HEK293 (cell line): ENCODE measurements around the gene FLACC1.
A peak's percentile ranks its signal among the peaks of the same experiment; 100 is the strongest.

Experiments
- CTCF ChIA-PET: fragments of 350-600 bp; formaldehyde crosslinking; extraction: SDS; loops from one replicate; lab custom pipeline; 2021; ENCODE audit warnings: antibody characterized with exemption; lab: Yijun Ruan, JAX
- POLR2A ChIA-PET: fragments of 300-600 bp; formaldehyde crosslinking; extraction: SDS; loops from one replicate; lab custom pipeline; 2020; ENCODE audit warnings: antibody characterized with exemption, inconsistent platforms; lab: Yijun Ruan, JAX
- H3K27ac ChIP-seq: fragments of 200-500 bp; sonication (Bioruptor generic); 2 replicates; pipeline ENCODE4 v1.5.1; 2014; ENCODE audit warnings: low read depth, low read length, control low read depth, inconsistent platforms; ENCODE audit errors: extremely low read depth
- H3K36me3 ChIP-seq, 2 experiments: fragments of 200-500 bp in 1 of 2; sonication (Bioruptor generic) in 1 of 2; 1 replicate in 1 of 2; 2 replicates in 1 of 2; pipeline ENCODE4 v1.5.1; 2014 to 2017; ENCODE audit warnings: inconsistent platforms in 2 of 2, low read length in 2 of 2; ENCODE audit not compliant: control insufficient read depth in 2 of 2, insufficient read depth in 1 of 2
- H3K4me1 ChIP-seq: fragments of 200-500 bp; sonication (Bioruptor generic); 2 replicates; pipeline ENCODE4 v1.5.1; 2014; ENCODE audit warnings: mild to moderate bottlenecking, low read length, inconsistent platforms; ENCODE audit not compliant: control insufficient read depth, insufficient read depth
- H3K4me3 ChIP-seq: 2 replicates; pipeline ENCODE4 v1.5.1; 2011; ENCODE audit warnings: low read depth, mild to moderate bottlenecking, control low read depth, low read length, moderate library complexity
- H3K9me3 ChIP-seq: fragments of 200-500 bp; sonication (Bioruptor generic); 2 replicates; pipeline ENCODE4 v1.5.1; 2014; ENCODE audit warnings: low read depth, low read length, inconsistent platforms; ENCODE audit not compliant: control insufficient read depth, insufficient read depth
- IKZF3 ChIP-seq: fragments of 450-650 bp; IDR thresholded peaks from 2 replicates; pipeline ENCODE4 v1.5.0; 2018; ENCODE audit warnings: missing biosample characterization, mild to moderate bottlenecking, missing genetic modification characterization, moderate library complexity
- KLF1 ChIP-seq: fragments of 450-650 bp; formaldehyde crosslinking; IDR thresholded peaks from 2 replicates; pipeline ENCODE4 v1.5.1; 2016; ENCODE audit warnings: missing biosample characterization, missing genetic modification characterization
- KLF7 ChIP-seq: fragments of 450-650 bp; formaldehyde crosslinking; IDR thresholded peaks from 2 replicates; pipeline ENCODE4 v1.5.1; 2016; ENCODE audit warnings: missing biosample characterization, missing genetic modification characterization, borderline replicate concordance
- MZF1 ChIP-seq: fragments of 450-650 bp; formaldehyde crosslinking; IDR thresholded peaks from 2 replicates; pipeline ENCODE4 v1.5.1; 2017; ENCODE audit warnings: missing biosample characterization, missing genetic modification characterization, borderline replicate concordance
- PRDM6 ChIP-seq: fragments of 450-650 bp; formaldehyde crosslinking; IDR thresholded peaks from 2 replicates; pipeline ENCODE4 v1.5.1; 2017; ENCODE audit warnings: missing biosample characterization, missing genetic modification characterization
- SCRT1 ChIP-seq: fragments of 450-650 bp; formaldehyde crosslinking; IDR thresholded peaks from 2 replicates; pipeline ENCODE4 v1.5.1; 2016; ENCODE audit warnings: missing biosample characterization, missing genetic modification characterization, borderline replicate concordance
- SCRT2 ChIP-seq: fragments of 450-650 bp; formaldehyde crosslinking; IDR thresholded peaks from 2 replicates; pipeline ENCODE4 v1.5.1; 2016; ENCODE audit warnings: missing biosample characterization, missing genetic modification characterization
- TCF7L2 ChIP-seq: IDR thresholded peaks from 2 replicates; pipeline ENCODE4 v1.6.1; 2011; ENCODE audit warnings: low read depth, mild to moderate bottlenecking, inconsistent platforms, low read length, moderate library complexity, borderline replicate concordance
- ZBTB17 ChIP-seq: fragments of 450-650 bp; formaldehyde crosslinking; IDR thresholded peaks from 2 replicates; pipeline ENCODE4 v1.5.1; 2016; ENCODE audit warnings: missing biosample characterization, missing genetic modification characterization
- ZBTB48 ChIP-seq: fragments of 450-650 bp; formaldehyde crosslinking; IDR thresholded peaks from 2 replicates; pipeline ENCODE4 v1.5.1; 2016; ENCODE audit warnings: missing biosample characterization, missing genetic modification characterization
- ZNF140 ChIP-seq: fragments of 450-650 bp; formaldehyde crosslinking; IDR thresholded peaks from 2 replicates; pipeline ENCODE4 v1.5.1; 2016; ENCODE audit warnings: missing biosample characterization, missing genetic modification characterization
- ZNF214 ChIP-seq: fragments of 450-650 bp; formaldehyde crosslinking; IDR thresholded peaks from 2 replicates; pipeline ENCODE4 v1.5.1; 2017; ENCODE audit warnings: missing biosample characterization, mild to moderate bottlenecking, missing genetic modification characterization, borderline replicate concordance
- ZNF239 ChIP-seq: fragments of 450-650 bp; formaldehyde crosslinking; IDR thresholded peaks from 2 replicates; pipeline ENCODE4 v1.5.1; 2016; ENCODE audit warnings: missing biosample characterization, missing genetic modification characterization
- ZNF335 ChIP-seq: fragments of 450-650 bp; formaldehyde crosslinking; conservative IDR thresholded peaks from 2 replicates; pipeline ENCODE4 v1.5.1; 2016; ENCODE audit warnings: missing biosample characterization, missing genetic modification characterization
- ZNF398 ChIP-seq: fragments of 450-650 bp; formaldehyde crosslinking; IDR thresholded peaks from 2 replicates; pipeline ENCODE4 v1.5.1; 2017; ENCODE audit warnings: missing biosample characterization, missing genetic modification characterization
- ZNF423 ChIP-seq: fragments of 450-650 bp; formaldehyde crosslinking; IDR thresholded peaks from 2 replicates; pipeline ENCODE4 v1.5.1; 2016; ENCODE audit warnings: missing biosample characterization, missing genetic modification characterization
- ZNF549 ChIP-seq: fragments of 450-650 bp; IDR thresholded peaks from 2 replicates; pipeline ENCODE4 v1.5.1; 2018; ENCODE audit warnings: missing biosample characterization, missing genetic modification characterization, mild to moderate bottlenecking, inconsistent platforms, moderate library complexity
- ZNF596 ChIP-seq: fragments of 450-650 bp; IDR thresholded peaks from 2 replicates; pipeline ENCODE4 v1.5.0; 2018; ENCODE audit warnings: missing biosample characterization, mild to moderate bottlenecking, missing genetic modification characterization, moderate library complexity
- ZNF623 ChIP-seq: fragments of 450-650 bp; formaldehyde crosslinking; IDR thresholded peaks from 2 replicates; pipeline ENCODE4 v1.5.1; 2016; ENCODE audit warnings: missing biosample characterization, missing genetic modification characterization
- TF ChIP-seq, protein P1 (sequence below): fragments of 450-650 bp; formaldehyde crosslinking; IDR thresholded peaks from 2 replicates; pipeline ENCODE4 v1.5.1; 2016; ENCODE audit warnings: missing biosample characterization, missing genetic modification characterization
- TF ChIP-seq, protein P2 (sequence below): fragments of 450-650 bp; formaldehyde crosslinking; IDR thresholded peaks from 2 replicates; pipeline ENCODE4 v1.5.1; 2016; ENCODE audit warnings: missing biosample characterization, missing genetic modification characterization

The FLACC1 gene

DNA sequence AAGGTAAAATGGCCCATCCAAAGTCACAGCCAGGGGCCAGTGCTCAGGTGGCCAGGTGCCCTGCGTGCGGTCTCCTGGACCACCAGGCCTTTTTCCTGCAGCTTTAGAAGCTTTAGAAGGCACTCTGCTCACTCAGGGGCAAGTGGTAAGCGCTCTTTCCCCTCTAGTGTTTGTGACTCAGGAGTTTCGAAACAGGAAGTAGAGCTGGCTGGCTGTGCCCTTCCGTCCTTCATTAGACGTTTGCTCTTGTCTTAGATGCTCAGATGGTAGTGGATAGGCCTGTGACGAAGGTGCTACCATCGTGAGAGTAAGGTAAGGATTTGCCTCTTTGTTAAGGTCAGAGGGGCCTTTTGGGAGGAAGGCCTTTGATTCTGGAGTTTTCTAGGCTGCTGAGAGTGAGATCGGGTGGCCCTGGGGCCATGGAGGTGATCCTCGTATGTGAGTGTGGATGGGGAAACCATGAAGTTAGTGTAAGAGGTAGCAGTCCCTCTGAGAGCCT is 96.8 kb downstream of the FLACC1 start, which contains the start of gene CASP8:
CASP8 (plus strand) TSS at position 235 of the 499 bp plus-strand sequence. CDS start 5,951 bp downstream, outside the sequence.
- TF ChIP-seq KLF7: no peak
- TF ChIP-seq PRDM6 (tag by site-specific recombination): no peak
- no peak for TF ChIP-seq ZNF623 (tag by site-specific recombination)
- TF ChIP-seq, protein P1, sequence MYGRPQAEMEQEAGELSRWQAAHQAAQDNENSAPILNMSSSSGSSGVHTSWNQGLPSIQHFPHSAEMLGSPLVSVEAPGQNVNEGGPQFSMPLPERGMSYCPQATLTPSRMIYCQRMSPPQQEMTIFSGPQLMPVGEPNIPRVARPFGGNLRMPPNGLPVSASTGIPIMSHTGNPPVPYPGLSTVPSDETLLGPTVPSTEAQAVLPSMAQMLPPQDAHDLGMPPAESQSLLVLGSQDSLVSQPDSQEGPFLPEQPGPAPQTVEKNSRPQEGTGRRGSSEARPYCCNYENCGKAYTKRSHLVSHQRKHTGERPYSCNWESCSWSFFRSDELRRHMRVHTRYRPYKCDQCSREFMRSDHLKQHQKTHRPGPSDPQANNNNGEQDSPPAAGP (tag by site-specific recombination): no peak
- TF ChIP-seq ZNF596 (tag by site-specific recombination): no peak
- no peak within 1 kb of the TSS for H3K4me3 ChIP-seq
- no peaks in the 10 kb centered on the region for H3K36me3 ChIP-seq
- CTCF ChIA-PET: interaction anchor here (0.6 to 1.5 kb wide), 2 partner anchors 71 to 103 kb away, joined by 3 to 8 read pairs; no protein-coding TSS in a partner anchor
- POLR2A ChIA-PET: no interaction called here
- no peak within 1 kb of the TSS; the same call in 1 of the 2 replicates for H3K27ac ChIP-seq
- H3K9me3 ChIP-seq: no peaks in the 10 kb centered on the region
- H3K4me1 ChIP-seq: peaks cover 9% of the 10 kb centered on the region

DNA sequence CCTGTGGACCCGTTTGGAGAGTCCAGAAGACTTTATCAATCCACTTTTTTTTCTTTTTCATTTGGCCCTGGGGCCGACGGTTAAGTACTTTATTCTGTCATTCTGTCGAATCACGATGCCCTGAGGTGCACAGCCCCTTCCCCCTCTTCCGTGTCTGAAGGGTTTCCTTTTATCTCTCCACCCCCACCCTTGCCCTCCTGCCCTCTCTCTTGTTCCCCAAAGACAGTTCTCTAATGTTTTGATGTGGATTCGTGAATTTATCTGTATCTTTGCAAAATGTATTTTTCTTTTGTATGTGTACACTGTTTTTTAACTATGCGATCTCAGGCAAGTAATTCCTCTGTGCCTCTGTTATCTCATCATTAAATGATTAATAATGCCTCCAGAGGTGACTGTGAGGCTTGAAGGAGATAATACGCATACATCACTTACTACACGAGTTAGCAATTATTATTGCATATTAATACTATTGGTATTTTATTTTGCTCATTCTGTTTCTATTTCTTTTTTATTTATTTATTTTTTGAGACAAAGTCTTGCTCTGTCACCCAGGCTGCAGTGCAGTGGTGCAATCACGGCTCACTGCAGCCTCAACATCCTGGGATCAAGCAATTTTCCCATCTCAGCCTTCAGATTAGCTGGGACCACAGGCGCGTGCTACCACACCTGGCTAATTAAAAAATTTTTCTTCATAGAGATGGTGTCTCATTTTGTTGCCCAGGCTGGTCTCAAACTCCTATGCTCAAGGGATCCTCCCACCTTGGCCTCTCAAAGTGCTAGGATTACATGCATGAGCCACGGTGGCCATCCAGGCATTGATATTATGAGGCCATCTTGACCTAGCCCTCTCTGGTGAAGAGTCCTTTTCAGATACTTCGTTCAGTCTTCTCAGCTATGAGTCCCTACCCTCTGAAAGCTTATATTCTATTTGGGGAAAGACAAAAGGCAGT is 98.2 kb downstream of the FLACC1 start:
- peaks cover 8% of the 10 kb centered on the region for H3K4me1 ChIP-seq
- H3K4me3 ChIP-seq: peak overlapping the region; percentile 40
- H3K9me3 ChIP-seq: no peaks in the 10 kb centered on the region
- peak overlapping the region; percentile 89 for H3K27ac ChIP-seq
- H3K36me3 ChIP-seq: no peaks in the 10 kb centered on the region
- TF ChIP-seq ZNF549 (tag by site-specific recombination) (no peak), ZNF239 (tag by site-specific recombination) (no peak), ZNF423 (tag by site-specific recombination) (no peak), ZNF398 (tag by site-specific recombination) (0 out of 2 replicates have a peak, but pooled peaks have one; percentile 22), TCF7L2 (peak; percentile 56; the same call in 1 of the 2 replicates), ZNF214 (tag by site-specific recombination) (no peak)
- ChIA-PET CTCF (interaction anchor here (0.5 to 1.6 kb wide), 5 partner anchors 27 to 119 kb away, joined by 3 to 7 read pairs (median 4); no protein-coding TSS in a partner anchor), POLR2A (interaction anchor here (0.6 kb wide), 1 partner anchor 12 kb away, joined by 3 read pairs; no protein-coding TSS in a partner anchor)

DNA sequence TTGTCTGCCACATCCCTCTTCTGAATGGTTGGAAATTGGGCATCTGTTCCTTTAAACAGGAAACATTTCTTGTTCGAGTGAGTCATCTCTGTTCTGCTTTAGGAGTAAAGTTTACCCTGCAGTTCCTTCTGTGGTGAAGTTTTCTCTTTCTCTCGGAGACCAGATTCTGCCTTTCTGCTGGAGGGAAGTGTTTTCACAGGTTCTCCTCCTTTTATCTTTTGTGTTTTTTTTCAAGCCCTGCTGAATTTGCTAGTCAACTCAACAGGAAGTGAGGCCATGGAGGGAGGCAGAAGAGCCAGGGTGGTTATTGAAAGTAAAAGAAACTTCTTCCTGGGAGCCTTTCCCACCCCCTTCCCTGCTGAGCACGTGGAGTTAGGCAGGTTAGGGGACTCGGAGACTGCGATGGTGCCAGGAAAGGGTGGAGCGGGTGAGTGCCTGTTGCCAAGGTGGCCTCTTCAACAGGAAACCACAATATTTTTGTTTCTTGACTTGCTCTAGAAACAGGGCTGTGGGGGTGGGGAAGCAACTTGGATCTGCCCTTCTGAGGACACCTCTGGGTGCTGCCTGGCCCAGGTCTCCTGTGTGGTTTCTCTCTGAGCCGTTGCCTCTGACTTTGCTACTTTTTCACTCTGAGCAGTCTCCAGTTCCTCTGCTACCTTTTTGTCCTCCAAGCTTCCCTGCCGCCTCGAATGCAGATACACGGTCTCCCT is 99.0 kb downstream of the FLACC1 start:
- Histone ChIP-seq H3K4me3 (peak overlapping the region; percentile 40), H3K27ac (peak overlapping the region; percentile 89), H3K9me3 (no peaks in the 10 kb centered on the region), H3K4me1 (peaks cover 2% of the 10 kb centered on the region; the same call in 1 of the 2 replicates), H3K36me3 (no peaks in the 10 kb centered on the region)
- POLR2A ChIA-PET: interaction anchor here (0.6 kb wide), 1 partner anchor 523 kb away, joined by 4 read pairs; the partner anchor contains the start of gene ALS2
- CTCF ChIA-PET: interaction anchor here (1.6 kb wide), 1 partner anchor 105 kb away, joined by 3 read pairs; no protein-coding TSS in a partner anchor
- TF ChIP-seq SCRT2 (tag by site-specific recombination): peak; percentile 93
- TF ChIP-seq ZNF335: peak; percentile 76
- TF ChIP-seq, protein P2, sequence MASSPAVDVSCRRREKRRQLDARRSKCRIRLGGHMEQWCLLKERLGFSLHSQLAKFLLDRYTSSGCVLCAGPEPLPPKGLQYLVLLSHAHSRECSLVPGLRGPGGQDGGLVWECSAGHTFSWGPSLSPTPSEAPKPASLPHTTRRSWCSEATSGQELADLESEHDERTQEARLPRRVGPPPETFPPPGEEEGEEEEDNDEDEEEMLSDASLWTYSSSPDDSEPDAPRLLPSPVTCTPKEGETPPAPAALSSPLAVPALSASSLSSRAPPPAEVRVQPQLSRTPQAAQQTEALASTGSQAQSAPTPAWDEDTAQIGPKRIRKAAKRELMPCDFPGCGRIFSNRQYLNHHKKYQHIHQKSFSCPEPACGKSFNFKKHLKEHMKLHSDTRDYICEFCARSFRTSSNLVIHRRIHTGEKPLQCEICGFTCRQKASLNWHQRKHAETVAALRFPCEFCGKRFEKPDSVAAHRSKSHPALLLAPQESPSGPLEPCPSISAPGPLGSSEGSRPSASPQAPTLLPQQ (tag by site-specific recombination): peak; percentile 47
- TF ChIP-seq ZBTB48: peak; percentile 77; the same call in 1 of the 2 replicates
- TF ChIP-seq IKZF3 (tag by site-specific recombination): peak; percentile 67; the same call in 1 of the 2 replicates
- peak; percentile 72 for TF ChIP-seq ZBTB17 (tag by site-specific recombination)
- TF ChIP-seq MZF1 (tag by site-specific recombination): 0 out of 2 replicates have a peak, but pooled peaks have one; percentile 57
- TF ChIP-seq KLF1 (tag by site-specific recombination): 0 out of 2 replicates have a peak, but pooled peaks have one; percentile 16
- TF ChIP-seq ZNF140 (tag by site-specific recombination): no peak
- 0 out of 2 replicates have a peak, but pooled peaks have one; percentile 58 for TF ChIP-seq SCRT1 (tag by site-specific recombination)
